ENCODE data around the gene PEX14.

DNA sequence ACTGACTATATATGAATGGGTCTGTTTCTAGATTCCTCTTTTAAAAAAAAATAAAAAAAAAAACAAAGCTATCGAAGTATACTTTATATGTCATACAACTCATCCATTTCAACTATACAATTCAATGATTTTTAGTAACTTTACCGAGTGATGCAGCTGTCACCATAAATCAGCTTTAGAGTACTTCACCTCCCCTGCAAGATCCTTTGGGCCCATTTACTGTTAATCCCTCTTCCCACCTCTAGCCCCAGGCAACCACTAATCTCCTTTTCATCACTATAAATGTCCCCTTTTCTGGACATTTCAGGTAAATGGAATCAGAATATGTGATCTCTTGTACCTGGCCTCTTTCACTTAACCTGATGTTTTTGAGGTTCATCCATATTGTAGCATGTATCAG, 133.9 kb downstream of the PEX14 start:
- TF ChIP-seq CTCF (optimal IDR thresholded peaks at IDR 0.05 in 1 of 3, IDR thresholded peaks at IDR 0.05 in 1 of 3, conservative IDR thresholded peaks at IDR 0.05 in 1 of 3; ENCODE audit: extremely low read depth in 1 of 3, insufficient read depth in 2 of 3, low read length in 3 of 3), result no peak
- no peak for TF ChIP-seq EZH2 (IDR thresholded peaks at IDR 0.05; ENCODE audit: low read length)

Data from keratinocyte (primary cell).